MV-4-11 (cell line): ENCODE data around the gene DCBLD2.
"Not testable (repeated sequence)": the region's sequence is repeated elsewhere in the genome, so short reads cannot be mapped to it uniquely, and the experiment has no call there.

Source experiments
- DNase-seq: peaks from one replicate; lab custom pipeline; 2025; lab: John Stamatoyannopoulos, UW

Gene DCBLD2

GRCh38 chr3:98831060-98831459, 70.4 kb downstream of the DCBLD2 start:
- DNase-seq = not testable (repeated sequence)

DNA sequence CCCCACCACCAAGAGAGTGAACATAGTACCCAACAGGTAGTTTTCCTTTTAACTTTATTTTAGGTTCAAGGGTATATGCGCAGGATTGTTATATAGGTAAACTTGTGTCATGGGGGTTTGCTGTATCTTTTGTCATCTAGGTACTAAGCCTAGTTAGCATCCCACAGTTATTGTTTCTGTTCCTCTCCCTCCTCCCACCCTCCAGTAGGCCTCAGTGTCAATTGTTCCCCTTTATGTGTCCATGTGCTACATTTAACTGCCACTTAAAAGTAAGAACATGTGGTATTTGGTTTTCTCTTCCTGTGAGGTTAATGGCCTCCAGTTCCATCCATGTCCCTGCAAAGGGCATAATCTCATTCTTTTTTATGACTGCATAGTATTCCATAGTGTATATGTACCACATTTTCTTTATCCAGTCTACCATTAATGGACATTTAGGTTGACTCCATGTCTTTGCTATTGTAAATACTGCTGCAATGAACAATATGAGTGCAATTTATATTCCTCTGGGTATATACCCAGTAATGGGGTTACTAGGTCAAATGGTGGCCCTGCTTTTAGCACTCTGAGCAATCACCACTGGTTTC, 72.2 kb downstream of the DCBLD2 start:
- DNase-seq = peak; percentile 65

DNA sequence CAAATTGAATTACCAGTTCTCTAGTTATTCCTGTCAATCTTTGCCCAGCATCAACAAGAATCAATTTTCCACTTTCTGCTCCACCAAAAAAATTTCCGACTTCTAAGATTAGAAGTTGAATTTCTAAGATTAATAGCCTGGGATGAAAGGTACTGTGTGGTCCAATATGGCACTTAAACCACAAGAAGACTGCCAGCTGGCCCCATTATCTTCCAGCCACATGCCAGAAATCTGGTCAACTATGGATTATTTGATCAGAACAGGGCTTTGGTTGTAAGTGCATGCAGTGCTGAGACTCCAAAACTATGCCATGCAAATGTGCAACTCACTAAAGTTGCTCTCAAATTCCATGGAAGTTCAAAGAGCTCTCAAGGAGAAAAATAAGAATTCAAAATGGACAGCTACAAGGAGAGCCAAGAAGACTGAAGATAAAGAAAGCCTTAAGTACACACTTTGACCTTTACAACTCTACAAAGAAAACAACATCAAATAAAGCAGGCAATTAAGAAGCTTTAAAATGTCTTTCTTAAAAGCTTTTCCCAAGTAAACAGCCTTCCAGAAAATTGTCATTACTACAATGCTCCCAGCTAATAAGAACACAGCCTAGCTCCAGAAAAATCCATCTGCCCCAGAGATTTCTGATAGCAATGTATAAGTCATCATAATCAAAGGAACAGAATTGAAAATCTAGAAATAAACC, 74.1 kb downstream of the DCBLD2 start:
- DNase-seq = no peak

DNA sequence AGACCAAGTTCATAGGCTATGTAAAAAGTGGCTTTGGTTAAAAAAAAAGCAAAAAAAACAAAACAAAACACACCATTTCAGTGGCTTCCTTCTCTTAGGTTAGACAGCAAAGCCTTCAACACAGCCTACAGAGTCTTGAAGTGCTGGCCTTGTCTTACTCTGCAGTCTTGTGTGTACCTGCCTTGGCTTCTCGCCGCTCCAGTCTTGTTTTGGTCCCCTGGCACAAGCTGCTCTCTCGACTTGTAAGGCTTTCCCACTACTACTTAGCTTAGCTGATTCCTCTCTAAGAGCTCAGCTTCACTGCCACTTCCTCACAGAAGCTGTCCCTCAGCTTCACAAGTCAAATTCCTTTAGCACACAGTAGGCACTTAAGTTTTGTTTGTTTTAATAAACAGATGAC, 75.4 kb downstream of the DCBLD2 start:
- DNase-seq = no peak

DNA sequence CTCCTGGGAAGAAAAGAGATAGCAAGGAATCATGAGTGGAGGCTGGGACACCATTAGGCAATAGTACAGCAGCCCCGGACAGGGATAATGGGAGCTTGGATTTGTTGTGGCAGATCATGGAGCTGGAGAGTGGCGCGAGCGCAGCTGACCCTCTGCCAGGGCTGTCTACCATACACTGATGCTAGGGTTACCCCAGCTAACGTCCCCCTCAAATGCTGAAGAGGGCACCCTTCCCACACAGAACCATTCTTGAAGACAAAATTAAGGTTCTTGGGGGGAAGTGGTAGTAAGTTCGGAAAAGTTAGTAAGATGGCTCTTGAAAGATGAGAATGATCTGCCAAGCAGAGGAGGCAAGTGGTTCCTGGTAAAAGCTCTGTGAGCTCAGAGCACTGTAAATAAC, 77.2 kb downstream of the DCBLD2 start:
- DNase-seq = no peak

DNA sequence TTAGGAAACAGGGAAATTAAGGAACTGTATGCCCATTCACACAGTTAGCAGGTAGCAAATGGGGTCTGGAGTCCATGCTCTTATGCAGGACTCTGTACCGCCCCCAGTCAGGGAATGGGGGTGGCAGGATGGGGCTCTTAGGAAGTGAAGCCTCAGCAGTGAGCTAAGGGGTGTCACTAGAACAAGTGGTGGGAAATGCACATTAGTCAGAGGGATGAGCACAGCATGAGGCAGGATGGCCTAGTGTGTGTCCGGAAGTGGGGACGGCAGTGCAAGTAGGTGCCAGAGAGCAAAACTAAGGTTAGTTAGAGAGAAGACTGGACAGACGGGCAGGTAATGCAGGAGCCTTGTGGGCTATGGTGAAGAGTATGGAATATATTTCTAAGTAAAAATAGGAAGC, 77.7 kb downstream of the DCBLD2 start:
- DNase-seq = no peak

DNA sequence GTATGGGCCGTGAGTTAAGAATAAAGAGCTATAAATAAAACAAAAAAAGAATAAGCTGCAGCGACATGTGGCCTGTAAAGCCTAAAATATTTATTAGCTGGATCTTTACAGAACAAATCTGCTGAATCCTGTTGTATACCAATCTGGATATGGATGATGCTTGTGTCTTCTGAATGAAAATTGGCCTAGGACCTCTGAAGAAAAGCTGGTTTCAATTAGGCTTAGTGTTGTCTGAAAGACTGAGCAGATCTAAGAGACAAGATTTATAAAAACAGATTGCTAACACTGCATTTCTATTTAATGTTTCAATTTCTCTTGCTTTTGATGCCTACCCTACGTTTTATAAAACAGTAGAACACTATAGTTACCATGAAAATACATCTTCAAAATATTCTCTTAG, 80.4 kb downstream of the DCBLD2 start:
- no peak for DNase-seq

DNA sequence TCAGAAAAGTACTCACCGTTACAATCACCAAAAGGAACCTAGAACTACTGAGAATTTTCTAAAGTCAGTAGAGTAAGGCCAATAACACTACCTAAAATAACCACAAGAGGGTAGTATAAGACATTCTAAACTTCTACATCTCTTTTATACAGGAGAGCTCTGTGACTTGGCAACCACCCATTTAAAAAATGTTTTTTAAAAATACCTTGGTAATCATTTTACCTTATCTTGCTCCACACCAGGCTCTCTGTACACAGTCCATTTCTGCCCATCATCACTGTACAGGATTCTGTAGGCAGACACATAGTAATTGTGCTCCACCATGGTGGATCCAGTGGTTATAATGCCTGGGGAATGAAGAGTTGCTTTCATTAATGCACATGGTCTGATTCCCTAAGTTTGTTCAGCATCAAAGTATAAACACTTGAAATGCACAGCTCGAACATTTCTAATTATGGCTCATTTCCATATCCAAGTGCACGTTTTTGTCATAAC, 83.9 kb downstream of the DCBLD2 start:
- peak; percentile 53 for DNase-seq

DNA sequence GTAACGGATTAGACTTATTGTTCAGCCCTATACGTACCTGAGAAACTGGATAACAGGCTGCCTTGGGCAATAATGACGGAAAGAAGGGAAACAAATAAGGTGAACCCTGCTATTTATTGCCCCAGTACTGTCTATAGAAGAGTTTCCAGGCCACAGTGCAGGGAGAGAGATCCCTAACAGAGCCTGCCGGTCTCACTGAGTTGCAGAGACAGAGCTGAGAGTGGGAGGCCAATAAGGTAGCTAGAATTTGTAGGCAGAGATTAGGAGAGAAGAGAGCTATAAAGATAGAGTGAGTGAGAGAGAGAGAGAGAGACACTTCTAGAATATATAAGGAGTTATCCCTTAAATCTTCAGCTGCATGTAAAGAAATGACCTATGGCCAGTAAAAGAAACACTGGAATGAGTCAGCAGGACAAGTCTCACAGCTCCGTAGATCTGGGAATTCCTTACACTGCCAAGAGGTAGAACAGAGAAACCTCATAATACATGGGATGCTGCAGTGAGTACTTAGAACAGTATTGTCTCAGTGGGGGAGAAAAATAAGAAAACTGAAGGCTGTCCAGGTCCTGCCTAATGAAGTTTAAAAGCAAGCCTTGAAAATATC, 86.6 kb downstream of the DCBLD2 start:
- DNase-seq = no peak

DNA sequence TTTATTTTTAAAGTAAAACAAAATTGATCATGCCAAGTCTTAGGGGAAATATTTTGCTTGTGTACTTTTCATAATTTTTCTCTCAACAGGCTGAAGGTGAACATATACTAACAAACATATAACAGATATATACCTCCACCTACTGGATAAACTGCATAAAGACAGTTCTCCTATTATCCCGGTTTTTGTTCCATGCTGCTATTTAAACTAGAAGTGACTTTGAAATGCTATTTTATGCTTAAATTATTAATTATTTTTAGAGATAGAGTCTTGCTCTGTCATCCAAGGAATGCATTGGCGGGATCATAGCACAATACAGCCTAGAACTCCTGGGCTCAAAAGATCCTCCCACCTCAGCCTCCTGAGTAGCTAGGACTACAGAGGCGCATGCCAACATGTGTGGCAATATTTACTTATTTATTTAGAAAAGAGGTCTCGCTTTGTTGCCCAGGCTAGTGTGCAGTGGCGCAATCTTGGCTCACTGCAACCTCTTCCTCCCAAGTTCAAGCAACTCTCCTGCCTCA, 88.6 kb downstream of the DCBLD2 start:
- DNase-seq = peak; percentile 44

- no peak for DNase-seq
Measured at GRCh38 chr3:98811048-98811447, 90.4 kb downstream of the DCBLD2 start.

GRCh38 chr3:98809557-98809956, 91.9 kb downstream of the DCBLD2 start:
- DNase-seq = peak; percentile 65

- no peak for DNase-seq
Measured at GRCh38 chr3:98808071-98808470, 93.4 kb downstream of the DCBLD2 start.

- no peak for DNase-seq
Measured at GRCh38 chr3:98807561-98807960, 93.9 kb downstream of the DCBLD2 start.

- no peak for DNase-seq
Measured at GRCh38 chr3:98807011-98807410, 94.5 kb downstream of the DCBLD2 start.

GRCh38 chr3:98806521-98806920, 95.0 kb downstream of the DCBLD2 start:
- no peak for DNase-seq

DNA sequence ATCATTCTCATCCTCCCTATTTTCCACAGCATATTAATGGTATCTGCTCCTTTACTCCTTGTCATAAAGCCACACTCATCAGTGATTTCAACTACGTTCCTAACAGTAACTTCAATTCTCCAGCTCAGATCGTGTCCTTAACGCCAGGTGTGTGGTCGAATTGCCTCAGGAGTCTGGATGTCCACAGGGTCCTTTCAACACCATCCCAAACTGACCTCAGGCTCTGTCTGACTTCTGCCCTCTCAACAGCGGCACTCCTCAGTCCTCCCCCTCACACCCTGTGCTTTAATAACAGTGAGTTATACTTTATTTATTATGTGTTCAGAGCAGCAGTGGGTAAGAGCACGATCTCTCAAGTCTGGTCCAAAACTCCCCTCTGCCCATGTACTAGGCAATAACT, 95.9 kb downstream of the DCBLD2 start:
- no peak for DNase-seq

- DNase-seq = no peak
Measured at GRCh38 chr3:98801043-98801747, 100.3 kb downstream of the DCBLD2 start.

DNA sequence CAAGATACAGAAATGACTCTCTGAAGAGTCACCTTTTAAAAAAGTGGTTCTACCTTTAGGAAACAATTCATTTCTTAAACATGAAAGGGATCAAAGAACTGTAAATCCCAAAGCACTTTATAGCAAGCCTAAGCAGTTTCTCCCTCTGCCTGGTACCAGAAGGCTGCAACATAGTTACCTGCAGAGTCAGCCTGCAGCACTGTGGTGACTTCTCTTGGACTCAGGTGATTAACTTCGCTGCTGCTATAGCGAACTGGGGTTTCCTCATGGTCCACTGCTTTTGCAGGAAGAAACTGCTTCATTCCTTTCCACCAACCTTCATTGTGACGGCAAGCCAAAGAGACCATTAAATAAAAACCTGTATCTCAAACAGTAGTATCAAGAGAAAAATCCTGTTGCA, 101.1 kb downstream of the DCBLD2 start:
- DNase-seq = no peak

- no peak for DNase-seq
Measured at GRCh38 chr3:98799479-98799878, 102.0 kb downstream of the DCBLD2 start.

DNA sequence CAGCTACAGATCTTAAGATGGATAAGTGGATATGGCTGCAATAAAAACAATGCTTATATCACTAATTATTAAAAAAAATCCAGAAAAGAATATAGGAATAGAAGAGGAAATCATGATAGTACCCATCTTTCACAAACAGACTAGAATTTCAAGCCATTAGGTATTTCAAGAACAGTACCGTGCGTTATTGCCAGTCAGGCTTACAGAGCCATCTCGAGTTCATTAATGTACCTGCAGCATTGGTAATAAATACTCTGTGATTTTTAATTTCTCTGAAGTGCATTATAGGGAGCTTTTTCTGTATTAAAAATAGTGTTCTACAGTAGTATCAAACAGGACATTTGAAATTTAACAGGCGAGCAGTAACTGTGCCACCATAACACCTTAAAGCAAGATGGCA, 102.7 kb downstream of the DCBLD2 start:
- DNase-seq = no peak

- DNase-seq = no peak
Measured at GRCh38 chr3:98797905-98798304, 103.6 kb downstream of the DCBLD2 start.

DNA sequence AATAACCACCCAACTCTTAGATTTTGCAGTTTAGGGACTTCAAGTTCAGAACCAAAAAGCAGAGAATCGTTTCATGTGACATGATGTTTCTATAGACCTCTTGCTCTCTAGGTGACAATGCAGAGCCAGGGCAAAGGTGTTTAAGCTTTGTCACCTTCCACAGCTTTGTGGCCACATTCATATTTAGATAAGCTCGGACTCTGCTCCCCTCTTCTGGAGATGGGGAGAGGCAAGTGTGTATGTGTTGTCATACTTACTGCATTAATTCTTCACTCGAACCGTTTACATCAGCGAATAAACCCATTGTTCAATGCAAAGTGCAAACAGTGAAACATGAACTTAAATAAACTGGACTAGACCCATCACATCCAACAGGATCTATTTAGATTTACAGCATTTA, 105.2 kb downstream of the DCBLD2 start:
- DNase-seq = no peak
